Loucy (cell line): Measurements from ENCODE around the gene ZNF83.
"Not testable (repeated sequence)": the region's sequence is repeated elsewhere in the genome, so short reads cannot be mapped to it uniquely, and the experiment has no call there.

Experiments used
- H2AFZ ChIP-seq: fragments of 200-600 bp; sonication (generic); 2 replicates; pipeline ENCODE4 v1.6.0; 2016; ENCODE audit warnings: antibody characterized with exemption, mild to moderate bottlenecking, low read length, moderate library complexity
- H3F3A ChIP-seq: fragments of 200-600 bp; 2 replicates; pipeline ENCODE4 v1.6.0; 2016; ENCODE audit warnings: antibody characterized with exemption, low read depth, mild to moderate bottlenecking
- H3K27me3 ChIP-seq: fragments of 200-600 bp; sonication (generic); 2 replicates; pipeline ENCODE4 v1.6.1; 2014; ENCODE audit warnings: low read length, mild to moderate bottlenecking; ENCODE audit not compliant: insufficient read depth, poor library complexity, severe bottlenecking
- H3K36me3 ChIP-seq: fragments of 200-600 bp; sonication (generic); 2 replicates; pipeline ENCODE4 v1.6.1; 2016; ENCODE audit warnings: low read length; ENCODE audit not compliant: insufficient read depth
- H3K4me1 ChIP-seq: fragments of 200-600 bp; sonication (generic); 2 replicates; pipeline ENCODE4 v1.5.1; 2014; ENCODE audit warnings: low read length, mild to moderate bottlenecking; ENCODE audit not compliant: insufficient read depth, poor library complexity, severe bottlenecking
- H3K4me2 ChIP-seq: fragments of 200-600 bp; sonication (generic); 2 replicates; pipeline ENCODE4 v1.6.0; 2014; ENCODE audit warnings: antibody characterized with exemption, low read length, low read depth, mild to moderate bottlenecking; ENCODE audit not compliant: poor library complexity, severe bottlenecking
- H3K4me3 ChIP-seq: fragments of 200-600 bp; sonication (generic); 2 replicates; pipeline ENCODE4 v1.5.1; 2014; ENCODE audit warnings: low read length, mild to moderate bottlenecking, mixed read lengths; ENCODE audit not compliant: poor library complexity, severe bottlenecking
- H3K79me2 ChIP-seq: fragments of 200-600 bp; sonication (generic); 2 replicates; pipeline ENCODE4 v1.6.1; 2014; ENCODE audit warnings: low read length; ENCODE audit not compliant: insufficient read depth
- H3K9ac ChIP-seq: fragments of 200-600 bp; sonication (generic); 2 replicates; pipeline ENCODE4 v1.6.0; 2014; ENCODE audit warnings: mild to moderate bottlenecking, low read depth, low read length, moderate library complexity; ENCODE audit not compliant: poor library complexity, severe bottlenecking
- H3K9me2 ChIP-seq: fragments of 200-600 bp; sonication (generic); replicated peaks from 2 replicates; pipeline ENCODE4 v1.6.1; 2016; ENCODE audit warnings: low read depth, low read length, mixed read lengths
- H3K9me3 ChIP-seq: fragments of 200-600 bp; sonication (generic); 2 replicates; pipeline ENCODE4 v1.6.1; 2014; ENCODE audit warnings: mild to moderate bottlenecking, antibody characterized with exemption, low read length, low read depth; ENCODE audit not compliant: insufficient read depth
- H4K20me1 ChIP-seq: fragments of 200-600 bp; sonication (generic); 2 replicates; pipeline ENCODE4 v1.6.0; 2014; ENCODE audit warnings: antibody characterized with exemption, low read length, mild to moderate bottlenecking; ENCODE audit not compliant: insufficient read depth, poor library complexity, severe bottlenecking
- EZH2phosphoT487 ChIP-seq: fragments of 200-600 bp; IDR thresholded peaks from 2 replicates; pipeline ENCODE4 v1.6.1; 2018; ENCODE audit warnings: antibody characterized with exemption, mild to moderate bottlenecking, moderate library complexity, borderline replicate concordance
- TF ChIP-seq, protein P1 (sequence below): fragments of 200-600 bp; sonication (generic); conservative IDR thresholded peaks from 2 replicates; pipeline ENCODE4 v1.5.1; 2014; ENCODE audit warnings: mild to moderate bottlenecking, antibody characterized with exemption, low read length

Gene ZNF83

DNA sequence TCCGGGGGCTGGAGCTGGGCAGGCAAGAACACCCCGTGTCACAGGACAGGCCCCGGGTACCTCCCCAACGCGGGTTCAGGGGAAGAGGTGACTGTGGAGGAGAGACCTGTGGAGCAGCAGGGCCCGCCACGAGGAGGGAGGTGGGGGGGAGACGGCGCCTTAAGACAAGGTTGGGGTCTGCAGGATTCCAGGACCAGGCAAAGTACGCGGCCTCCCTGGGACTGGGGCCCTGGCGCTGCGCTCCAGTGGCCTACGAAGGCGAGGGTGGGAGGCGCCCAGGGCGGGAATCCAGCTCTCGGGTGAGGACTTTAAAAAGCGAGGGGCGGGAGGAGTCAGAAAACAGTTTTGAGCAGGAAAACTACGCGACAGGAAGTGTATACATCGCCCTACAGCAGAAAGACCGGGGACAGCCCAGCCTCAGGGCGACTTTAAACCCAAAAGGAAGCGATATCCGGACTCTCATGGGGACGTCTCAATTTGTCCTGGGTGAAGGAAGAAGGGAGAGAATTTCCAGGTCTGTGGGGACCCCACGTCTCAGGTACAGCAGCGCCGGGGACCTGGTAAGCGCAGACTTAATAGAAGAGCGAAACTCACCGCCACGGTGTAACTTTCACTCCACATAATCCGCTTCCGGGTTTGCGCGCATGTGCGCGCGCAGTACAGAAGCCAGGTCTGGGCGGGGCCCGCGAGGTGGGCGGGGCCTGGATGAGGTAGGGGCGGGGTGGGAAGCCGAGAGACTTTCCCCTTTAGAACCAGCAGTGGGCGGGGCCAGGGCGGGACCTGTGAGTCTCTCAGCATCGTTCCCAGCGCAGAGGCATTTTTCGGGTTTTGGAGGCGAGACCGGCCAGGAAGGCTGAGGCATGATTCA is at the start of gene ZNF83:
Gene ZNF83, minus strand, starts transcription at position 638 of the 868 bp plus-strand sequence.
- Histone ChIP-seq H3K9ac (peak within 1 kb of the TSS; percentile 94), H3K9me3 (no peaks in the 10 kb centered on the region), H3K4me2 (peak within 1 kb of the TSS; percentile 93), H3K79me2 (no peaks in the 10 kb centered on the region; the same call in 1 of the 2 replicates), H3K27me3 (no peaks in the 10 kb centered on the region), H3K4me1 (peaks cover 10% of the 10 kb centered on the region), H3K36me3 (no peaks in the 10 kb centered on the region), H3K4me3 (peak within 1 kb of the TSS; percentile 88), H3F3A (no peaks in the 10 kb centered on the region), H3K9me2 (no peaks in the 10 kb centered on the region), H2AFZ (peak within 1 kb of the TSS; percentile 93), H4K20me1 (peaks cover 4% of the 10 kb centered on the region)
- no peak for TF ChIP-seq EZH2phosphoT487
- TF ChIP-seq, protein P1, sequence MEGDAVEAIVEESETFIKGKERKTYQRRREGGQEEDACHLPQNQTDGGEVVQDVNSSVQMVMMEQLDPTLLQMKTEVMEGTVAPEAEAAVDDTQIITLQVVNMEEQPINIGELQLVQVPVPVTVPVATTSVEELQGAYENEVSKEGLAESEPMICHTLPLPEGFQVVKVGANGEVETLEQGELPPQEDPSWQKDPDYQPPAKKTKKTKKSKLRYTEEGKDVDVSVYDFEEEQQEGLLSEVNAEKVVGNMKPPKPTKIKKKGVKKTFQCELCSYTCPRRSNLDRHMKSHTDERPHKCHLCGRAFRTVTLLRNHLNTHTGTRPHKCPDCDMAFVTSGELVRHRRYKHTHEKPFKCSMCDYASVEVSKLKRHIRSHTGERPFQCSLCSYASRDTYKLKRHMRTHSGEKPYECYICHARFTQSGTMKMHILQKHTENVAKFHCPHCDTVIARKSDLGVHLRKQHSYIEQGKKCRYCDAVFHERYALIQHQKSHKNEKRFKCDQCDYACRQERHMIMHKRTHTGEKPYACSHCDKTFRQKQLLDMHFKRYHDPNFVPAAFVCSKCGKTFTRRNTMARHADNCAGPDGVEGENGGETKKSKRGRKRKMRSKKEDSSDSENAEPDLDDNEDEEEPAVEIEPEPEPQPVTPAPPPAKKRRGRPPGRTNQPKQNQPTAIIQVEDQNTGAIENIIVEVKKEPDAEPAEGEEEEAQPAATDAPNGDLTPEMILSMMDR, result no peak

DNA sequence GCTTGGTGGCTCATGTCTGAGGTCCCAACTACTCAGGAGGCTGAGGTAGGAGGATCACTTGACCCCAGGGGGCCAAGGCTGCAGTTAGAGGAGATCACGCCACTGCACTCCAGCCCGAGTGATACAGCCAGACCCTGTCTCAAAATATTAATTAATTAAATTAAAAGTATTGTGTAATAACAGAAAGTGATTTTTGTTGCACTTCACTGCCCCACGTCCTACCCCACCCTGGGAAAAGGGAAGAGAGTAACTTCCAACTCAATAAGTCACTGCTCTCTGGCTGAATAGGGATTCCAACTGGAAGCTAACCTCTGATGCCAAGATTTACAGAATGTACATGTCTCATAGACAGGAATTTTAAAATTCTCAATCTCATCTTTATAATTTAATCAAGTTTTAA is 49.5 kb upstream of the ZNF83 start:
- H3K9me3 ChIP-seq, result no peaks in the 10 kb centered on the region
- H3K4me1 ChIP-seq, result peaks cover 34% of the 10 kb centered on the region
- no peak overlapping the region for H2AFZ ChIP-seq
- H3K27me3 ChIP-seq, result no peaks in the 10 kb centered on the region
- peaks cover 67% of the 10 kb centered on the region for H3K79me2 ChIP-seq
- H3K9me2 ChIP-seq, result no peaks in the 10 kb centered on the region
- no peak overlapping the region for H3K9ac ChIP-seq
- TF ChIP-seq, protein P1, result no peak
- TF ChIP-seq EZH2phosphoT487, result no peak
- H3K36me3 ChIP-seq, result no peaks in the 10 kb centered on the region
- peak overlapping the region; percentile 98 for H3K4me2 ChIP-seq
- H3K4me3 ChIP-seq, result peak overlapping the region; percentile 97
- H4K20me1 ChIP-seq, result peaks cover 22% of the 10 kb centered on the region
- H3F3A ChIP-seq, result no peaks in the 10 kb centered on the region

DNA sequence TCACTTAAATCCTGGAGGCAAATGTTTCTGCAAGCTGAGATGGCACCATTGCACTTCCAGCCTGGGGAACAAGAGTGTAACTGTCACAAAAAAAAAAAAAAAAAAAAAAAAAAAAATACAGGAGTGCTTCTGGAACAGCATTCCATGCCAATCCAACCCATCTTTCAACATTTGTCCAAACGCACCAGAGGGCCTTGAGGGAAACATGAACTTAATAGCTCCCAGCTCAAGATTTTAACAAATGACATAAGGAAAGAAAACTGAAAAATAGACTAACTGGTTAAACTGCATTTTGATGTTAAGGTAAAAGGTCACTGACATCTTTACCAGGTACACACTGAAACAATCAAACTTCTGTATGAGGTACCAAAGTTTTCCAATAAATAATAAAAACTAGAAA is 47.7 kb upstream of the ZNF83 start:
- no peak overlapping the region for H2AFZ ChIP-seq
- no peaks in the 10 kb centered on the region for H3K9me3 ChIP-seq
- H4K20me1 ChIP-seq, result peaks cover 22% of the 10 kb centered on the region
- no peaks in the 10 kb centered on the region for H3F3A ChIP-seq
- peak overlapping the region; percentile 24 for H3K4me2 ChIP-seq
- no peaks in the 10 kb centered on the region for H3K9me2 ChIP-seq
- TF ChIP-seq, protein P1, result no peak
- no peak for TF ChIP-seq EZH2phosphoT487
- no peak overlapping the region for H3K4me3 ChIP-seq
- no peaks in the 10 kb centered on the region for H3K27me3 ChIP-seq
- H3K4me1 ChIP-seq, result peaks cover 24% of the 10 kb centered on the region
- H3K9ac ChIP-seq, result no peak overlapping the region
- no peaks in the 10 kb centered on the region for H3K36me3 ChIP-seq
- H3K79me2 ChIP-seq, result peaks cover 80% of the 10 kb centered on the region

DNA sequence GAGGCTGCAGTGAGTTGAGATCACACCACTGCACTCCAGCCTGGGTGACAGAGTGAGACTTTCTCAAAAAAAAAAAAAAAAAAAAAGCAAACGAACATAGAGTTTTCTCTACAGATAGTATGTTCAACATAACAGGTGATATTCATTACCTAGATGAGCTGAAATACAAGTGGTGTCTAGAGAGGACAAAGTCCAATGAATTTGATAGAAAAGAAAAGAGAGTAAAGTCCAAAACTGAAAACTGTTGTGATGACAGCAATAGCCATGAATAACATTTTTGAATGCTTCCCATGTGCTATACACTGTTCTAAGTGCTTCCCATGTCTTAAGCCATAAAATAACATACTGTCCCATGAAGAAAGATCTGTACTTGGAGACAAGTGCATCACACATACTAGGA is 43.1 kb upstream of the ZNF83 start:
- H3K9me3 ChIP-seq, H3K4me2 ChIP-seq, H3K27me3 ChIP-seq, H3K4me1 ChIP-seq, H3K9me2 ChIP-seq, H2AFZ ChIP-seq, H3F3A ChIP-seq, H4K20me1 ChIP-seq, H3K4me3 ChIP-seq, H3K9ac ChIP-seq, H3K36me3 ChIP-seq: not testable (repeated sequence)
- H3K79me2 ChIP-seq, result peaks cover 78% of the 10 kb centered on the region
